Measurements from ENCODE around the gene MACROD1.
A peak's percentile ranks its signal among the peaks of the same experiment; 100 is the strongest.

Gene MACROD1

GRCh38 chr11:64035081-64035524 lies 130.8 kb downstream of the MACROD1 start:
- H3K9me3 ChIP-seq, result no peaks in the 10 kb centered on the region
- H3K27me3 ChIP-seq, result peaks cover 19% of the 10 kb centered on the region; the same call in 1 of the 2 replicates
- H3K9ac ChIP-seq, result no peak overlapping the region
- no peak overlapping the region for H3K27ac ChIP-seq
- H3K4me2 ChIP-seq, result peak overlapping the region; percentile 97
- H3K36me3 ChIP-seq, result no peaks in the 10 kb centered on the region
- H4K20me1 ChIP-seq, result peaks cover 79% of the 10 kb centered on the region
- no peak for TF ChIP-seq Cebpa-rat (IDR thresholded peaks at IDR 0.05)
- H3K4me1 ChIP-seq, result peaks cover 83% of the 10 kb centered on the region
- H3K4me3 ChIP-seq, result peak overlapping the region; percentile 83

GRCh38 chr11:64034411-64034811 lies 131.5 kb downstream of the MACROD1 start:
- H3K4me1 ChIP-seq, result peaks cover 86% of the 10 kb centered on the region
- peaks cover 79% of the 10 kb centered on the region for H4K20me1 ChIP-seq
- no peak overlapping the region for H3K9ac ChIP-seq
- H3K4me3 ChIP-seq, result no peak overlapping the region
- peak overlapping the region; percentile 97 for H3K4me2 ChIP-seq
- no peak overlapping the region for H3K27ac ChIP-seq
- peaks cover 19% of the 10 kb centered on the region; the same call in 1 of the 2 replicates for H3K27me3 ChIP-seq
- no peaks in the 10 kb centered on the region for H3K9me3 ChIP-seq
- no peaks in the 10 kb centered on the region for H3K36me3 ChIP-seq
- no peak for TF ChIP-seq Cebpa-rat (IDR thresholded peaks at IDR 0.05)

DNA sequence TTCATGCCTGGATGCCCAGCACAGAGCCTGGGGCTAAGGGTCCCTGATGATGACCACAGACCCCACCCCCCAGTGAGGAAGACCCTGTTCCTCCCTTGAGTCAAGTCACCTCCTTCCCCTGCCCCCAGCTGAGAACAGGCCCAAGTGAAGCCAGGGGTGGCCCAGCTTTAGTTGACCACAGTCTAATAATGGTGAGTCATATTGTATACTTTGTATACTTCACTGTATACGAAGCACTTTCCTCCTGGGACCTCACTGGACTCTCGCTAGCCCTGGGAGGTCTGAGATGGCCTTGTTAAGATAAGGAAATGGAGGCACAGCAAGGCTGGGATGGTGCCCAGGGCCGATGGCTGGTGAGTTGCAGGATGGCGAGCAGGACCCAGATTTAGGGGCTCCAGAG lies 133.9 kb downstream of the MACROD1 start:
- Histone ChIP-seq H3K9ac (no peak overlapping the region), H3K9me3 (no peaks in the 10 kb centered on the region), H3K27ac (no peak overlapping the region), H3K27me3 (peaks cover 19% of the 10 kb centered on the region; the same call in 1 of the 2 replicates), H3K36me3 (no peaks in the 10 kb centered on the region), H3K4me3 (no peak overlapping the region), H4K20me1 (peaks cover 76% of the 10 kb centered on the region), H3K4me1 (peaks cover 87% of the 10 kb centered on the region), H3K4me2 (peak overlapping the region; percentile 97)
- no peak for TF ChIP-seq Cebpa-rat (IDR thresholded peaks at IDR 0.05)

- no peak overlapping the region for H3K4me3 ChIP-seq
- H3K36me3 ChIP-seq, result no peaks in the 10 kb centered on the region
- H3K9ac ChIP-seq, result no peak overlapping the region
- H3K27ac ChIP-seq, result no peak overlapping the region
- H4K20me1 ChIP-seq, result peaks cover 71% of the 10 kb centered on the region
- no peaks in the 10 kb centered on the region for H3K9me3 ChIP-seq
- H3K4me1 ChIP-seq, result peaks cover 89% of the 10 kb centered on the region
- peaks cover 18% of the 10 kb centered on the region; the same call in 1 of the 2 replicates for H3K27me3 ChIP-seq
- peak overlapping the region; percentile 97 for H3K4me2 ChIP-seq
- TF ChIP-seq Cebpa-rat (IDR thresholded peaks at IDR 0.05), result no peak
Observed at GRCh38 chr11:64031001-64031400, 134.9 kb downstream of the MACROD1 start.

DNA sequence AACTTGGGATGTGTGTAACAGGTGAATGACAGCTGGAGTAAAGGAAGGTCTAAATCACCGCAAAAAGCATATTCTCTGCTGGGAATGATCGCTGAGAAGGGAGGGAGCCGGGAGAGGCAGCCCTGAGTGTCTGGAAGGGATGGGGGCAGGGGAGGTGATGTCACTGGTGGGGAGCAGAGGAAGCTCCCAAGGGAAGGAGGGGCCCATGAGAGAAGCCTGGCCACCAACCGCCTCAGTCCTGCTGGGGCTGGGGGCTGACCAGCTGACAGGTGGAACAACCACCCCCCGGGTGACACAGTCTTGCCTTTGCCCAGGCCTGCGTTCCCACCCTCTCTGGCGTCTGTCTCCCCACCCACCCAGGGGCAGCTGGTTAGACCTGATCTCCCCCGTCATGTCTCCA lies 136.1 kb downstream of the MACROD1 start:
- Histone ChIP-seq H3K27ac (no peak overlapping the region), H3K9ac (peak overlapping the region; percentile 38; the same call in 1 of the 2 replicates), H3K4me2 (peak overlapping the region; percentile 97), H3K36me3 (no peaks in the 10 kb centered on the region), H3K4me1 (peaks cover 96% of the 10 kb centered on the region), H3K4me3 (no peak overlapping the region; the same call in 1 of the 2 replicates), H3K27me3 (peaks cover 10% of the 10 kb centered on the region; the same call in 1 of the 2 replicates), H4K20me1 (peaks cover 73% of the 10 kb centered on the region), H3K9me3 (no peaks in the 10 kb centered on the region)
- no peak for TF ChIP-seq Cebpa-rat (IDR thresholded peaks at IDR 0.05)

DNA sequence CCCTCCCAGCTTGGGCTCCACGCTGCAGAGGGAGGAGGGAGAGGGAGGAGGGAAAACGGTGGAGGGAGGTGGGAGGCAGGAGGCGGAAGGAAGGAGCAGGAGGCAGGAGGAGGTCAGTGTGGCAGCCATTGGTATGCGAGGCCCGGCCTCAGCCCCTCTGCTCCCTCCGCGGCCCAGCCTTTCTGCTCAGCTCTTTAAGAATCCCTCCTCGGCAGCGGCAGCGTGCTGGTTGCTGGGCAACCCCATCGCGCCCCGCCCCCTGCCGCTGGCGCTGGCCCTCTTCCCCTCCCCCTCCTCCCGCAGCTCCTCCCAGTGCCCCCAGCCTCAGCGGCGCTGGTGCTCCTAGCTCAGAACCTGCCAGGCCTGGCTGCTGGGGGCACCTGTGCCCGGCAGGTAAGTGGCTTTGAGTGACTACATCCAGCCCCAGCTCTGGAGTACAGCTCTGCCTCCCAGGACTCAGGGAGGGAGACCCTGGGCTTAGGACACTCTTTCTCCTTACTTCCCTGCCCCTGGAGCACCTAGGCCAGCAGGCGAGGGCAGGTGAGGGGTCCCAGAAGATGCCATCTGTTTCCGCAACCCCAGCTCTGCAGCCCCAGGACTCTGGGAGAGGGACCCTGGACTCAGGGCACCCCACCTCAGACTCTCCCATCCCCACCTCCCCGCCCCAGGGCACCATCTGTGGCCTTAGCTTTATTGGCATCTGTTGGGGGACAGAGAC lies 137.4 kb downstream of the MACROD1 start:
- peak overlapping the region; percentile 49; the same call in 1 of the 2 replicates for H3K27ac ChIP-seq
- peak overlapping the region; percentile 97 for H3K4me2 ChIP-seq
- H3K9me3 ChIP-seq, result no peaks in the 10 kb centered on the region
- no peak for TF ChIP-seq Cebpa-rat (IDR thresholded peaks at IDR 0.05)
- no peak overlapping the region for H3K9ac ChIP-seq
- H3K27me3 ChIP-seq, result peaks cover 5% of the 10 kb centered on the region; the same call in 1 of the 2 replicates
- H3K4me1 ChIP-seq, result peaks cover 96% of the 10 kb centered on the region
- peaks cover 66% of the 10 kb centered on the region for H4K20me1 ChIP-seq
- no peaks in the 10 kb centered on the region for H3K36me3 ChIP-seq
- peak overlapping the region; percentile 55 for H3K4me3 ChIP-seq

- 0 out of 2 replicates have a peak, but pooled peaks cover 1% of the 10 kb centered on the region for H3K27me3 ChIP-seq
- no peaks in the 10 kb centered on the region for H3K9me3 ChIP-seq
- peak overlapping the region; percentile 49 for H3K27ac ChIP-seq
- no peak for TF ChIP-seq Cebpa-rat (IDR thresholded peaks at IDR 0.05)
- no peak overlapping the region for H3K9ac ChIP-seq
- peaks cover 60% of the 10 kb centered on the region for H4K20me1 ChIP-seq
- peak overlapping the region; percentile 97 for H3K4me2 ChIP-seq
- H3K36me3 ChIP-seq, result no peaks in the 10 kb centered on the region
- H3K4me1 ChIP-seq, result peaks cover 96% of the 10 kb centered on the region
- peak overlapping the region; percentile 55 for H3K4me3 ChIP-seq
Observed at GRCh38 chr11:64027651-64028397, 138.1 kb downstream of the MACROD1 start.

- no peaks in the 10 kb centered on the region for H3K9me3 ChIP-seq
- H3K27me3 ChIP-seq, result no peaks in the 10 kb centered on the region
- no peak for TF ChIP-seq Cebpa-rat (IDR thresholded peaks at IDR 0.05)
- peaks cover 48% of the 10 kb centered on the region for H4K20me1 ChIP-seq
- peaks cover 96% of the 10 kb centered on the region for H3K4me1 ChIP-seq
- H3K36me3 ChIP-seq, result no peaks in the 10 kb centered on the region
- H3K4me3 ChIP-seq, result no peak overlapping the region
- peak overlapping the region; percentile 97 for H3K4me2 ChIP-seq
- no peak overlapping the region for H3K27ac ChIP-seq
- no peak overlapping the region for H3K9ac ChIP-seq
Observed at GRCh38 chr11:64026575-64027205, 139.2 kb downstream of the MACROD1 start.

GRCh38 chr11:64025205-64025604 lies 140.7 kb downstream of the MACROD1 start:
- no peak overlapping the region for H3K27ac ChIP-seq
- H3K4me3 ChIP-seq, result no peak overlapping the region
- peaks cover 53% of the 10 kb centered on the region for H4K20me1 ChIP-seq
- TF ChIP-seq Cebpa-rat (IDR thresholded peaks at IDR 0.05), result no peak
- no peaks in the 10 kb centered on the region for H3K36me3 ChIP-seq
- H3K4me1 ChIP-seq, result peaks cover 92% of the 10 kb centered on the region
- H3K9ac ChIP-seq, result no peak overlapping the region
- peak overlapping the region; percentile 88 for H3K4me2 ChIP-seq
- no peaks in the 10 kb centered on the region for H3K9me3 ChIP-seq
- H3K27me3 ChIP-seq, result no peaks in the 10 kb centered on the region
